Transverse colon (tissue), 4 donors: Measurements from ENCODE around the gene TOMM6. TPM values are rescaled to one million over a fixed set of nuclear protein-coding genes. Genes with fewer than 3 reads are reported as not detected.

Experiments
- DNase-seq: peaks from one replicate; pipeline ENCODE4 v3.0.0-alpha.2; 2019
- H3K27ac ChIP-seq, 4 donors: fragments of 200-600 bp; sonication (generic); 2 replicates each; pipeline ENCODE4 v1.5.1; 2016 to 2018; ENCODE audit warnings: inconsistent platforms in 4 of 4
- H3K27me3 ChIP-seq: fragments of 200-600 bp; sonication (generic); 2 replicates; pipeline ENCODE4 v1.5.1; 2017; ENCODE audit warnings: inconsistent platforms
- H3K36me3 ChIP-seq, 4 donors: fragments of 200-600 bp; sonication (generic); 2 replicates each; pipeline ENCODE4 v1.5.1; 2017 to 2019; ENCODE audit warnings: inconsistent platforms in 4 of 4
- H3K4me1 ChIP-seq, 4 donors: fragments of 200-600 bp; sonication (generic); 2 replicates each; pipeline ENCODE4 v1.5.1; 2017 to 2020; ENCODE audit warnings: inconsistent platforms in 4 of 4
- H3K4me3 ChIP-seq, 4 donors: fragments of 200-600 bp; sonication (generic); 1 replicate in 1 of 4; 2 replicates in 3 of 4; pipeline versions ENCODE4 v1.5.1 to v1.6.1; 2017 to 2019; ENCODE audit warnings: inconsistent platforms in 4 of 4
- H3K9me3 ChIP-seq, 2 donors: fragments of 200-600 bp; sonication (generic); 2 replicates each; pipeline ENCODE4 v1.5.1; 2017 to 2019; ENCODE audit warnings: inconsistent platforms in 2 of 2
- CTCF ChIP-seq, 5 experiments: fragments of 200-600 bp in 3 of 5; fragments of 450-650 bp in 2 of 5; sonication (generic) in 3 of 5; IDR thresholded peaks; 1 replicate in 2 of 5; 2 replicates in 3 of 5; pipeline ENCODE4 v1.5.1; 2016 to 2017; ENCODE audit warnings: antibody characterized with exemption in 5 of 5, inconsistent platforms in 3 of 5, mild to moderate bottlenecking in 2 of 5, moderate library complexity in 1 of 5
- EP300 ChIP-seq: sonication (generic); formaldehyde crosslinking; IDR thresholded peaks from one replicate; pipeline ENCODE4 v1.6.1; 2017; ENCODE audit warnings: antibody characterized with exemption, low read depth
- POLR2A ChIP-seq: fragments of 450-650 bp; IDR thresholded peaks from one replicate; pipeline ENCODE4 v1.6.1; 2016; ENCODE audit warnings: antibody characterized with exemption, mild to moderate bottlenecking, moderate library complexity
- POLR2AphosphoS5 ChIP-seq, 3 donors: sonication (generic); formaldehyde crosslinking; IDR thresholded peaks; one replicate each; pipeline ENCODE4 v1.6.1; 2016; ENCODE audit warnings: antibody characterized with exemption in 3 of 3
- WGBS, 2 donors: methylation state at CpG; one replicate each; pipeline ENCODE4 v1.1.5; 2018; ENCODE audit warnings: low coverage in 1 of 2; 5-methylcytosine and 5-hydroxymethylcytosine counted together
- in situ Hi-C, 4 donors: fragments of 200-750 bp; cut with MboI; loops; one replicate each; pipeline versions ENCODE4 v1.15.0 to v1.15.1; 2017; ENCODE audit warnings: low sequenced_read_pairs in 3 of 4, low pct_ligation_motif_present in 1 of 4, low pct_unique_long_range_greater_than_20kb in 1 of 4
- intact Hi-C: fragments of 100-400 bp; cut with DNase I; formaldehyde crosslinking; loops from one replicate; pipeline ENCODE4 v1.15.1; 2023; ENCODE audit warnings: low total_unique reads
- total RNA-seq, 4 donors: library from RNA; depleted of rRNA; stranded (reverse); fragments of >200 nt; gene quantifications; one replicate each; pipeline ENCODE4 v1.1.0, GENCODE V29; 2016

The TOMM6 gene
- total RNA-seq, 4 donors from 2014 or later: 24.1 to 93.1 (median 85.6) TPM

GRCh38 chr6:41771058-41771983 is 16.2 kb upstream of the TOMM6 start:
- intact Hi-C loops (no loop called here), in situ Hi-C loops (no loop called here)
- Histone ChIP-seq H3K9me3 (no peaks in the 10 kb centered on the region), H3K4me3 (no peak overlapping the region), H3K27me3 (no peaks in the 10 kb centered on the region), H3K27ac (no peak overlapping the region), H3K36me3 (peaks cover 0 to 34% (median 17%) of the 10 kb centered on the region in 4 donors), H3K4me1 (peaks cover 0 to 13% (median 6%) of the 10 kb centered on the region in 4 donors)
- no peak for DNase-seq
- WGBS, 2 donors: 90 to 91% methylated on average over 8 to 21 of the region's 29 CpGs
- TF ChIP-seq POLR2AphosphoS5 (IDR thresholded peaks at IDR 0.05) (no peak), EP300 (no peak), POLR2A (no peak), CTCF (IDR thresholded peaks at IDR 0.05) (no peak)

- peaks cover 0 to 34% (median 17%) of the 10 kb centered on the region in 4 donors for H3K36me3 ChIP-seq
- in situ Hi-C loops (loop anchor here in 1 of 4 donors (25.0 kb wide), 1 partner anchor 137 kb away; the partner anchor contains the start of genes BYSL and MED20), intact Hi-C loops (loop anchor here (5.0 kb wide), 1 partner anchor 258 kb away; no protein-coding TSS in a partner anchor)
- no peaks in the 10 kb centered on the region for H3K9me3 ChIP-seq
- no peak for DNase-seq
- no peaks in the 10 kb centered on the region for H3K27me3 ChIP-seq
- 86% methylated on average over 3 of the region's 3 CpGs; no CpG with 5 or more reads in 1 of the 2 donors for WGBS, 2 donors
- no peak overlapping the region for H3K27ac ChIP-seq
- H3K4me1 ChIP-seq: peaks cover 5 to 10% (median 8%) of the 10 kb centered on the region in 4 donors
- H3K4me3 ChIP-seq: no peak overlapping the region
- TF ChIP-seq POLR2AphosphoS5 (IDR thresholded peaks at IDR 0.05): no peak
- no peak for TF ChIP-seq CTCF (IDR thresholded peaks at IDR 0.05)
- no peak for TF ChIP-seq POLR2A
- TF ChIP-seq EP300: no peak
These were observed 12.7 kb upstream of the TOMM6 start for GRCh38 chr6:41774841-41775240.

- no peak overlapping the region for H3K27ac ChIP-seq
- TF ChIP-seq EP300 (no peak), POLR2AphosphoS5 (IDR thresholded peaks at IDR 0.05) (no peak), CTCF (IDR thresholded peaks at IDR 0.05) (no peak), POLR2A (no peak)
- H3K4me1 ChIP-seq: peaks cover 5 to 10% (median 8%) of the 10 kb centered on the region in 4 donors
- no peaks in the 10 kb centered on the region for H3K9me3 ChIP-seq
- DNase-seq: no peak
- intact Hi-C loops (loop anchor here (5.0 kb wide), 1 partner anchor 258 kb away; no protein-coding TSS in a partner anchor), in situ Hi-C loops (loop anchor here in 1 of 4 donors (25.0 kb wide), 1 partner anchor 137 kb away; the partner anchor contains the start of genes BYSL and MED20)
- no peak overlapping the region for H3K4me3 ChIP-seq
- WGBS, 2 donors: 89% methylated on average over 13 of the region's 13 CpGs; no CpG with 5 or more reads in 1 of the 2 donors
- no peaks in the 10 kb centered on the region for H3K27me3 ChIP-seq
- H3K36me3 ChIP-seq: peaks cover 0 to 34% (median 17%) of the 10 kb centered on the region in 4 donors
These were observed 12.1 kb upstream of the TOMM6 start for GRCh38 chr6:41775293-41775882.
